ENCODE data around the gene SARDH. TPM values are rescaled to one million over a fixed set of nuclear protein-coding genes. Genes with fewer than 3 reads are reported as not detected.

SARDH gene
- polyA plus RNA-seq, 1 donor (not counting 4 experiments of a cell fraction or from before 2014, with no cell fraction given) = 0.03 TPM

DNA sequence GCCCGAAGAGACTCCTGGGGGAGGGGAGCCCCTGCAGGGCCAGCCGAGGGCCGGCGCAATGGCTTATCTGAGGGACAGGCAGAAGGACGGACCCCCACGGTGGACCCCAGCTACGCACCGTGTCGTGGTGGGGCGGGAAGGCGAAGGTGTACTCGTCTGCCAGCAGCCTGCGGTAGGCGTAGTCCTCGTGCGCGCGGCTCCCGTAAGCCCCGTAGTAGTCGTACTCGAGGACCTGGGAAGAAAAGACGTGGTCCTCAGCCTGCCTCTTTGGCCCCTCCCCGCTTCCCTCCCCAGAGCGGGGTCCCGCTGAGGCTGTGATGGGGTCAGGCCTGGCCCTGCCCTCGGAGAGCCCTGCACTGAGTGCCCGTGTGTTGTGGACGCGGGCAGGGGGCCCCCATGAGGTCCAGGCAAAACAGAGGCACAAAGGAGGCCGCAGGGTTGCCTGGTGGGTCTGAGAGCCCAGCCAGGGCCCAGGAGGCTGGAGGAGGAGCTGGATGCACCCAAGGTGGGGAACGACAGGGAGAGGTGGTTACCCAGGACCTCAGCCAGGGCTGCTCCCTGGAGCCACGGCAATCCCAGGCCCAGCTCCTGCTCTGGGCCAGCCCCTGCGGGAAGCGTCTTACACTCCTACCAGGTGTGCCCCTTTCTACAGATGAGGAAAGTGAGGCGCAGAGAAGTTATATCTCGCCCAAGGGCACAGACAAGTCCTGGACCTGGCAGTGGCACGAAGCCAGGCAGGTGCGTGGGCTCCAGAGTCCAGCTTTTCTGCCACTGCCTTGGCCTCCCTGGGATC is 35.2 kb downstream of the SARDH start:
- Histone ChIP-seq H3K4me2 (ENCODE audit: control insufficient read depth, extremely low read depth, insufficient read depth, low read depth, low read length) (no peak overlapping the region), H3K9me1 (ENCODE audit: control insufficient read depth, extremely low read depth, insufficient read depth, low read length) (no peaks in the 10 kb centered on the region), H2AFZ (ENCODE audit: control insufficient read depth, low read length) (no peak overlapping the region), H3K36me3 (ENCODE audit: control insufficient read depth in 2 of 2, extremely low read depth in 1 of 2, insufficient read depth in 2 of 2, low read length in 2 of 2) (no peaks in the 10 kb centered on the region), H4K20me1 (ENCODE audit: control insufficient read depth, extremely low read depth, insufficient read depth, low read length) (no peaks in the 10 kb centered on the region), H3K4me3 (ENCODE audit: control insufficient read depth in 2 of 3, extremely low read depth in 1 of 3, insufficient read depth in 2 of 3, low read depth in 1 of 3, low read length in 3 of 3) (no peak overlapping the region), H3K9me3 (ENCODE audit: control insufficient read depth, low read depth, low read length) (no peaks in the 10 kb centered on the region), H3K27me3 (ENCODE audit: control insufficient read depth, extremely low read depth, insufficient read depth, low read length) (peaks cover 64% of the 10 kb centered on the region), H3K9ac (ENCODE audit: control insufficient read depth, extremely low read depth, insufficient read depth, low read length) (no peak overlapping the region), H3K27ac (ENCODE audit: control insufficient read depth, insufficient read depth, low read length) (no peak overlapping the region), H3K79me2 (ENCODE audit: control insufficient read depth, insufficient read depth, low read length) (no peaks in the 10 kb centered on the region), H3K4me1 (ENCODE audit: control insufficient read depth, extremely low read depth, insufficient read depth, low read length) (no peaks in the 10 kb centered on the region)
- dilution Hi-C loops (cut with MboI; ENCODE audit: extremely low pct_ligation_motif_present, low sequenced_read_pairs) = no loop called here
- TF ChIP-seq, protein P1, sequence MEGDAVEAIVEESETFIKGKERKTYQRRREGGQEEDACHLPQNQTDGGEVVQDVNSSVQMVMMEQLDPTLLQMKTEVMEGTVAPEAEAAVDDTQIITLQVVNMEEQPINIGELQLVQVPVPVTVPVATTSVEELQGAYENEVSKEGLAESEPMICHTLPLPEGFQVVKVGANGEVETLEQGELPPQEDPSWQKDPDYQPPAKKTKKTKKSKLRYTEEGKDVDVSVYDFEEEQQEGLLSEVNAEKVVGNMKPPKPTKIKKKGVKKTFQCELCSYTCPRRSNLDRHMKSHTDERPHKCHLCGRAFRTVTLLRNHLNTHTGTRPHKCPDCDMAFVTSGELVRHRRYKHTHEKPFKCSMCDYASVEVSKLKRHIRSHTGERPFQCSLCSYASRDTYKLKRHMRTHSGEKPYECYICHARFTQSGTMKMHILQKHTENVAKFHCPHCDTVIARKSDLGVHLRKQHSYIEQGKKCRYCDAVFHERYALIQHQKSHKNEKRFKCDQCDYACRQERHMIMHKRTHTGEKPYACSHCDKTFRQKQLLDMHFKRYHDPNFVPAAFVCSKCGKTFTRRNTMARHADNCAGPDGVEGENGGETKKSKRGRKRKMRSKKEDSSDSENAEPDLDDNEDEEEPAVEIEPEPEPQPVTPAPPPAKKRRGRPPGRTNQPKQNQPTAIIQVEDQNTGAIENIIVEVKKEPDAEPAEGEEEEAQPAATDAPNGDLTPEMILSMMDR (optimal IDR thresholded peaks at IDR 0.05 in 1 of 3, IDR thresholded peaks at IDR 0.05 in 1 of 3, conservative IDR thresholded peaks at IDR 0.05 in 1 of 3; ENCODE audit: extremely low read depth in 1 of 3, insufficient read depth in 2 of 3, low read length in 3 of 3) = no peak
- peak; percentile 79 for TF ChIP-seq EZH2 (IDR thresholded peaks at IDR 0.05; ENCODE audit: low read length)
- FAIRE-seq = no peak
- DNase-seq (ENCODE audit: low read depth, low spot score) = no peak

DNA sequence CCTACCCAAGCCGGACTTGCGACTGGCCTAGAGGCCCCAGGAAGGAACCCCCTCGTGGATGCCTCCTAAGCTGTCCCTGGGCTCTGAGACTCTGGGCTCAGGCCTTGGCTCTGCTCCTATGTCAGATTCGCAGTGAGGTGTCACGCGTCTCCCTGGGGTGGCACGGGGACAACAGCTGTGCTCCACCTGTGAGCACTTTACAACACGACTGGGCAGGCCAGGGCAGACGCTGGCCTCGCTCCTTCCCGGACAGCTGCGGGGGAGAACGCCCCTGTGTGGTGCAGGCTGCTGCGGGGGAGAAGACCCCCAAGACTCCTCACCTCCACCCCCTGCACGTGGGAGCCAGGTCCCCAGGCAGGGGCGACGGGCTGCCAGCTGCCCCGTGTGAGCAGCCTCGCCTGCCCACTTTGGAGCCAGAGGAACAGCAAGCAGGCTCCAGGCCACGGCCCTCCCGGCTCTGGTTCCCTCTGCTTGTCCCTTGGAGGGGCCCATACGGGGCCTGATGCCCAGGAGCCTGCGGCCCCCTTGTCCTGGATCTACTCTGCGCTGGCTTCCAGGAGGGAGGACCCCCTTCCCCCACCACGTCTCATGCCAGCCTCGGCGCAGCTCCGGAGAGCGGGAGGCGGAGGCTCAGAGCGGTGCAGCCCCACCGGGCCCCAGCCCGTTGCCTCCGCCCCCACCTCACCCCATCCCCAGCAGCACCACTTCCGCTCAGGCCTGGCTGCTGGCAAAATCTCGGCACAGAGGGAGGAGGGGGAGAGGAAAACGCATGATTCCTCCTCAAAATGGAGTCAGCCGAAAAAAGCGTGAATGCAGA is 36.0 kb downstream of the SARDH start:
- Histone ChIP-seq H3K79me2 (ENCODE audit: control insufficient read depth, insufficient read depth, low read length) (no peaks in the 10 kb centered on the region), H3K36me3 (ENCODE audit: control insufficient read depth in 2 of 2, extremely low read depth in 1 of 2, insufficient read depth in 2 of 2, low read length in 2 of 2) (no peaks in the 10 kb centered on the region), H3K9me1 (ENCODE audit: control insufficient read depth, extremely low read depth, insufficient read depth, low read length) (no peaks in the 10 kb centered on the region), H2AFZ (ENCODE audit: control insufficient read depth, low read length) (no peak overlapping the region), H4K20me1 (ENCODE audit: control insufficient read depth, extremely low read depth, insufficient read depth, low read length) (no peaks in the 10 kb centered on the region), H3K27me3 (ENCODE audit: control insufficient read depth, extremely low read depth, insufficient read depth, low read length) (peaks cover 63% of the 10 kb centered on the region), H3K27ac (ENCODE audit: control insufficient read depth, insufficient read depth, low read length) (no peak overlapping the region), H3K4me2 (ENCODE audit: control insufficient read depth, extremely low read depth, insufficient read depth, low read depth, low read length) (no peak overlapping the region), H3K4me1 (ENCODE audit: control insufficient read depth, extremely low read depth, insufficient read depth, low read length) (no peaks in the 10 kb centered on the region), H3K9ac (ENCODE audit: control insufficient read depth, extremely low read depth, insufficient read depth, low read length) (no peak overlapping the region), H3K4me3 (ENCODE audit: control insufficient read depth in 2 of 3, extremely low read depth in 1 of 3, insufficient read depth in 2 of 3, low read depth in 1 of 3, low read length in 3 of 3) (no peak overlapping the region), H3K9me3 (ENCODE audit: control insufficient read depth, low read depth, low read length) (no peaks in the 10 kb centered on the region)
- FAIRE-seq = no peak
- dilution Hi-C loops (cut with MboI; ENCODE audit: extremely low pct_ligation_motif_present, low sequenced_read_pairs) = no loop called here
- no peak for DNase-seq (ENCODE audit: low read depth, low spot score)
- TF ChIP-seq, protein P1 (optimal IDR thresholded peaks at IDR 0.05 in 1 of 3, IDR thresholded peaks at IDR 0.05 in 1 of 3, conservative IDR thresholded peaks at IDR 0.05 in 1 of 3; ENCODE audit: extremely low read depth in 1 of 3, insufficient read depth in 2 of 3, low read length in 3 of 3) = no peak
- peak; percentile 37 for TF ChIP-seq EZH2 (IDR thresholded peaks at IDR 0.05; ENCODE audit: low read length)

All from keratinocyte (primary cell).